Chondrocyte (in vitro differentiated cells): ENCODE measurements around the gene FRMD4A. TPM values are rescaled to one million over a fixed set of nuclear protein-coding genes. Genes with fewer than 3 reads are reported as not detected.

Experiments used
- DNase-seq: peaks from one replicate; pipeline ENCODE4 v3.0.0; 2021; ENCODE audit warnings: mixed read lengths, low spot score
- H3K27ac Mint-ChIP-seq: one replicate; pipeline ENCODE4 v1.8.0; 2021; ENCODE audit warnings: mild to moderate bottlenecking, moderate library complexity, mixed read lengths; ENCODE audit not compliant: unreplicated experiment
- H3K27me3 Mint-ChIP-seq: 2 replicates; pipeline ENCODE4 v1.8.0; 2021; ENCODE audit warnings: low read depth, mixed read lengths
- H3K36me3 Mint-ChIP-seq: 2 replicates; pipeline ENCODE4 v1.8.0; 2021; ENCODE audit warnings: low read depth, mixed read lengths
- H3K4me1 Mint-ChIP-seq: 2 replicates; pipeline ENCODE4 v1.8.0; 2021; ENCODE audit warnings: low read depth, mild to moderate bottlenecking, mixed read lengths
- H3K4me3 Mint-ChIP-seq: one replicate; pipeline ENCODE4 v1.8.0; 2021; ENCODE audit warnings: mild to moderate bottlenecking, moderate library complexity, mixed read lengths; ENCODE audit not compliant: unreplicated experiment
- H3K9me3 Mint-ChIP-seq: 2 replicates; pipeline ENCODE4 v1.8.0; 2021; ENCODE audit warnings: low read depth, mixed read lengths
- CTCF ChIP-seq: fragments of 200-600 bp; sonication (generic); IDR thresholded peaks from 2 replicates; pipeline ENCODE4 v1.5.0; 2021; ENCODE audit warnings: antibody characterized with exemption, mild to moderate bottlenecking, moderate library complexity
- total RNA-seq: library from RNA; stranded (reverse); gene quantifications from 3 replicates; pipeline ENCODE4 v1.2.1, GENCODE V29; 2021

FRMD4A gene
- total RNA-seq, 1 donor from 2014 or later: 129 TPM

- no peak overlapping the region for H3K27ac Mint-ChIP-seq
- H3K4me1 Mint-ChIP-seq: peaks cover 4% of the 10 kb centered on the region
Observed at GRCh38 chr10:13630231-13630630, 700.5 kb downstream of the FRMD4A start.

GRCh38 chr10:13629116-13629515, 701.6 kb downstream of the FRMD4A start:
- DNase-seq: no peak
- no peak for TF ChIP-seq CTCF
- no peaks in the 10 kb centered on the region for H3K27me3 Mint-ChIP-seq
- no peaks in the 10 kb centered on the region for H3K9me3 Mint-ChIP-seq
- H3K36me3 Mint-ChIP-seq: peaks cover 14% of the 10 kb centered on the region
- no peak overlapping the region for H3K4me3 Mint-ChIP-seq
- peaks cover 4% of the 10 kb centered on the region for H3K4me1 Mint-ChIP-seq
- no peak overlapping the region for H3K27ac Mint-ChIP-seq

More at GRCh38 chr10:13630231-13630630, 700.5 kb downstream of the FRMD4A start:
- Mint-ChIP-seq H3K4me3 (no peak overlapping the region), H3K36me3 (peaks cover 13% of the 10 kb centered on the region), H3K27me3 (no peaks in the 10 kb centered on the region), H3K9me3 (no peaks in the 10 kb centered on the region)
- no peak for TF ChIP-seq CTCF
- DNase-seq: no peak

- DNase-seq: no peak
- TF ChIP-seq CTCF: no peak
- no peaks in the 10 kb centered on the region for H3K27me3 Mint-ChIP-seq
- H3K36me3 Mint-ChIP-seq: peaks cover 13% of the 10 kb centered on the region
- H3K4me1 Mint-ChIP-seq: peaks cover 4% of the 10 kb centered on the region
- no peaks in the 10 kb centered on the region for H3K9me3 Mint-ChIP-seq
- H3K27ac Mint-ChIP-seq: no peak overlapping the region
- H3K4me3 Mint-ChIP-seq: no peak overlapping the region
Observed at GRCh38 chr10:13628661-13629060, 702.1 kb downstream of the FRMD4A start.

DNA sequence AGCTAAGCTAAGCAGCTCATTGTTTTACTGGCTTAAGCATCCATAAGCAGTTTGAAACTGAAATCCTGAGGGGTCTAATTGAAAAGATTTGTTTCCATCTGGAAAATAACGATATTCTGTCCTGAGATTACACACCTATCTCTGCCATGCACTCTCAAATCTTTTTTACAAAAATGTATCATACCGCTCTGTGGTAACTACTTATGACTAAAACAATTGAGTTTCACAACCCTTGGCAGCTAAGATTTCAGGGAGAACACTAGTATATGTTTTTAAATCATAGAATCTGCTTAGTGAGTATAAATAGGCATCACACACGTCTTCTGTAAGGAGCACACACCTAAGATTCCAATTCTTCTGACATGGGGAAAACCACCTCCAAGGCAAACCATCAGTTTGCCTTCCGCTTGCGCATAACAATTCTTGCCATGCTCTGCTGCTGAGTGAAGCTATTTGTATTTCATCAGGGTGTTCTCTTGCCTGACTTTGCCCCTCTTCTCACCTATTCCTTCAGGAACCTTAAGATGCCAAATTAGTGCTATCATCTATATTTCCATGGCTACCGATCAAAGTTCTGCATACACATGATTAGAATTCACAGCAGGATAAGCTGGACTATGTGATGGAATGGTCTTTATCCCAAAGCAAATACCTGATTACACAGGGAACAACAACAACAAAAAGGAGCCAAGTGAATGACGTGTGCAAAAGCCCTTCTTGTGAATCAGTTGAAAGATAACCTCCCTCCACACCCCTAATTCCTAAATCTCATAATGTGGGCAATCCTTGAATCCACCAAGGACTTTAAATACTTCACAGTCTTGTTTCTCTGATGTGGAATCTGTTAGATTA, 703.0 kb downstream of the FRMD4A start:
- Mint-ChIP-seq H3K36me3 (peaks cover 10% of the 10 kb centered on the region), H3K4me3 (no peak overlapping the region), H3K9me3 (no peaks in the 10 kb centered on the region), H3K27me3 (no peaks in the 10 kb centered on the region), H3K4me1 (peaks cover 4% of the 10 kb centered on the region), H3K27ac (no peak overlapping the region)
- DNase-seq: no peak
- no peak for TF ChIP-seq CTCF

GRCh38 chr10:13624630-13625029, 706.1 kb downstream of the FRMD4A start:
- no peak overlapping the region for H3K4me3 Mint-ChIP-seq
- H3K4me1 Mint-ChIP-seq: peaks cover 4% of the 10 kb centered on the region
- no peak for DNase-seq
- H3K36me3 Mint-ChIP-seq: peaks cover 6% of the 10 kb centered on the region
- TF ChIP-seq CTCF: no peak
- H3K27me3 Mint-ChIP-seq: no peaks in the 10 kb centered on the region
- H3K27ac Mint-ChIP-seq: no peak overlapping the region
- no peaks in the 10 kb centered on the region for H3K9me3 Mint-ChIP-seq
